Ovary (tissue), 3 donors: ENCODE results near the gene PRSS8.

Experiments
- POLR2A ChIP-seq: fragments of 450-650 bp; IDR thresholded peaks from one replicate; pipeline ENCODE4 v1.6.1; 2017; ENCODE audit warnings: antibody characterized with exemption, mild to moderate bottlenecking, moderate library complexity
- TF ChIP-seq, protein P1 (sequence below), 3 donors: fragments of 450-650 bp in 2 of 3; fragments of 200-600 bp in 1 of 3; IDR thresholded peaks; one replicate each; pipeline versions ENCODE4 v1.5.1 to v1.8.0; 2016 to 2022; ENCODE audit warnings: antibody characterized with exemption in 3 of 3, mild to moderate bottlenecking in 1 of 3
- donor health status: DM: no; HTN: no; CAD: no.

DNA sequence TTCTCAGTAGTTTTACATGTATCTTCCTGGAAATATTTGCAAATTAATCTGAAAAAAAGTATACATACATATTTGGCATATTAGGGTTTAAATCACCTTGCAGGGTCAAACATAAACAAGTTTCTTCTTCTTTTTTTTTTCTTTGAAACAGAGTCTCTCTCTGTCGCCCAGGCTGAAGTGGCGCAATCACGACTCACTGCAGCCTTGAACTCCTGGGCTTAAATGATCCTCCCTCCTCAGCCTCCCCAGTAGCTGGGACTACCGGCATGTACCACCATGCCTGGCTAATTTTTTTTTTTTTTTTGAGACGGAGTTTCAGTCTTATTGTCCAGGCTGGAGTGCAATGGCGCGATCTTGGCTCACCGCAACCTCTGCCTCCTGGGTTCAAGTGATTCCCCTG lies 31.8 kb upstream of the PRSS8 start:
- TF ChIP-seq, protein P1, sequence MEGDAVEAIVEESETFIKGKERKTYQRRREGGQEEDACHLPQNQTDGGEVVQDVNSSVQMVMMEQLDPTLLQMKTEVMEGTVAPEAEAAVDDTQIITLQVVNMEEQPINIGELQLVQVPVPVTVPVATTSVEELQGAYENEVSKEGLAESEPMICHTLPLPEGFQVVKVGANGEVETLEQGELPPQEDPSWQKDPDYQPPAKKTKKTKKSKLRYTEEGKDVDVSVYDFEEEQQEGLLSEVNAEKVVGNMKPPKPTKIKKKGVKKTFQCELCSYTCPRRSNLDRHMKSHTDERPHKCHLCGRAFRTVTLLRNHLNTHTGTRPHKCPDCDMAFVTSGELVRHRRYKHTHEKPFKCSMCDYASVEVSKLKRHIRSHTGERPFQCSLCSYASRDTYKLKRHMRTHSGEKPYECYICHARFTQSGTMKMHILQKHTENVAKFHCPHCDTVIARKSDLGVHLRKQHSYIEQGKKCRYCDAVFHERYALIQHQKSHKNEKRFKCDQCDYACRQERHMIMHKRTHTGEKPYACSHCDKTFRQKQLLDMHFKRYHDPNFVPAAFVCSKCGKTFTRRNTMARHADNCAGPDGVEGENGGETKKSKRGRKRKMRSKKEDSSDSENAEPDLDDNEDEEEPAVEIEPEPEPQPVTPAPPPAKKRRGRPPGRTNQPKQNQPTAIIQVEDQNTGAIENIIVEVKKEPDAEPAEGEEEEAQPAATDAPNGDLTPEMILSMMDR (IDR thresholded peaks at IDR 0.05) = no peak
- no peak for TF ChIP-seq POLR2A
